GOT3 (cell line): Measurements from ENCODE around the gene PCGF3.
"Not testable (repeated sequence)": the region's sequence is repeated elsewhere in the genome, so short reads cannot be mapped to it uniquely, and the experiment has no call there.

ENCODE experiments used
- DNase-seq: peaks from one replicate; lab custom pipeline; 2025; ENCODE audit warnings: mixed read lengths; lab: John Stamatoyannopoulos, UW

Gene PCGF3

GRCh38 chr4:683247-683897, 22.3 kb upstream of the PCGF3 start:
- DNase-seq, result no peak

- DNase-seq, result no peak
Measured at GRCh38 chr4:683982-684622, 21.5 kb upstream of the PCGF3 start.

GRCh38 chr4:684623-685327, 20.9 kb upstream of the PCGF3 start:
- no peak for DNase-seq

- DNase-seq, result no peak
Measured at GRCh38 chr4:685679-686412, 19.8 kb upstream of the PCGF3 start.

GRCh38 chr4:686413-687040, 19.1 kb upstream of the PCGF3 start:
- no peak for DNase-seq

GRCh38 chr4:687048-687970, 18.3 kb upstream of the PCGF3 start:
- peak; percentile 71 for DNase-seq

GRCh38 chr4:687971-688853, 17.4 kb upstream of the PCGF3 start:
- DNase-seq, result no peak

GRCh38 chr4:688854-689681, 16.6 kb upstream of the PCGF3 start, which contains the start of gene SLC49A3:
Gene SLC49A3, minus strand, starts transcription at chr4:689151. Its CDS starts 24 bp downstream, at chr4:689127.
- DNase-seq, result no peak

GRCh38 chr4:689723-690122, 15.9 kb upstream of the PCGF3 start:
- DNase-seq, result no peak

GRCh38 chr4:692771-693554, 12.7 kb upstream of the PCGF3 start:
- no peak for DNase-seq

- not testable (repeated sequence) for DNase-seq
Measured at GRCh38 chr4:694341-694940, 11.2 kb upstream of the PCGF3 start.

GRCh38 chr4:699816-700580, 5.6 kb upstream of the PCGF3 start:
- no peak for DNase-seq

- no peak for DNase-seq
Measured at GRCh38 chr4:700587-701264, 4.9 kb upstream of the PCGF3 start.

GRCh38 chr4:702618-703048, 3.0 kb upstream of the PCGF3 start:
- DNase-seq, result no peak

- no peak for DNase-seq
Measured at GRCh38 chr4:703336-704197, 2.1 kb upstream of the PCGF3 start.
